Spleen (tissue), 7 donors: Measurements from ENCODE around the gene CLN5.

Source experiments
- POLR2AphosphoS5 ChIP-seq, 3 donors: sonication (generic); formaldehyde crosslinking; IDR thresholded peaks; one replicate each; pipeline ENCODE4 v1.5.1; 2017; ENCODE audit warnings: antibody characterized with exemption in 3 of 3
- TF ChIP-seq, protein P1 (sequence below), 11 experiments: fragments of 200-600 bp in 7 of 11; fragments of 450-650 bp in 4 of 11; sonication (generic) in 4 of 11; IDR thresholded peaks in 8 of 11; conservative IDR thresholded peaks in 3 of 11; 1 replicate in 7 of 11; 2 replicates in 4 of 11; pipeline versions ENCODE4 v1.4.0 to v1.8.0; 2016 to 2021; ENCODE audit warnings: antibody characterized with exemption in 11 of 11, inconsistent platforms in 4 of 11, mild to moderate bottlenecking in 1 of 11
- donor health status: DM: no; HTN: no; CAD: no; lungs with moderate emphysema.
- donor health status: DM: no; HTN: no; CAD: no.
- donor health status: DM: no; HTN: no; CAD: no.

DNA sequence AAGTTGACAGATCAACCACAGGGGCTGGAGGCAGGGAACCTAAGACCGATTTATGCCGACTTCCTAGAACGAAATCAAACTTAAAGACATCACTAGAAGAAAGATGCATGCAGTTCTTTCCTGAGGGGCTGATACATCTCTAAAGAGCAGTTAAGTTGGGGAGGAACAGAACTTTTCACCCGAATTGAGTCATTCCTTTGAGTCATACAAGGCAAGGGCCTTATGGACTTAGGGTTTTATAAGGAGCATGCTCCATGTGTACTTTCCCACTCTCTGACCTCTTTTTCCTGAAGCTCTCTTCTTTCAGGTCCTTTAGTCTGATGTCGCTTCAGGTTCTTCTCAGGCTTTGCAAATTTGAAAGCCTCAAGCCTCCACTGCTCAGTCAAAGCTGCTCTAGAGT is 43.0 kb downstream of the CLN5 start:
- no peak for TF ChIP-seq POLR2AphosphoS5 (IDR thresholded peaks at IDR 0.05)
- TF ChIP-seq, protein P1, sequence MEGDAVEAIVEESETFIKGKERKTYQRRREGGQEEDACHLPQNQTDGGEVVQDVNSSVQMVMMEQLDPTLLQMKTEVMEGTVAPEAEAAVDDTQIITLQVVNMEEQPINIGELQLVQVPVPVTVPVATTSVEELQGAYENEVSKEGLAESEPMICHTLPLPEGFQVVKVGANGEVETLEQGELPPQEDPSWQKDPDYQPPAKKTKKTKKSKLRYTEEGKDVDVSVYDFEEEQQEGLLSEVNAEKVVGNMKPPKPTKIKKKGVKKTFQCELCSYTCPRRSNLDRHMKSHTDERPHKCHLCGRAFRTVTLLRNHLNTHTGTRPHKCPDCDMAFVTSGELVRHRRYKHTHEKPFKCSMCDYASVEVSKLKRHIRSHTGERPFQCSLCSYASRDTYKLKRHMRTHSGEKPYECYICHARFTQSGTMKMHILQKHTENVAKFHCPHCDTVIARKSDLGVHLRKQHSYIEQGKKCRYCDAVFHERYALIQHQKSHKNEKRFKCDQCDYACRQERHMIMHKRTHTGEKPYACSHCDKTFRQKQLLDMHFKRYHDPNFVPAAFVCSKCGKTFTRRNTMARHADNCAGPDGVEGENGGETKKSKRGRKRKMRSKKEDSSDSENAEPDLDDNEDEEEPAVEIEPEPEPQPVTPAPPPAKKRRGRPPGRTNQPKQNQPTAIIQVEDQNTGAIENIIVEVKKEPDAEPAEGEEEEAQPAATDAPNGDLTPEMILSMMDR (IDR thresholded peaks at IDR 0.05 in 8 of 11, conservative IDR thresholded peaks at IDR 0.05 in 3 of 11) = no peak
